T1000 (cell line): ENCODE results near the gene SGCD.

ENCODE experiments used
- DNase-seq: peaks from one replicate; lab custom pipeline; 2025; ENCODE audit warnings: mixed read lengths; lab: John Stamatoyannopoulos, UW

Gene SGCD

GRCh38 chr5:156401804-156402203, 74.8 kb downstream of the SGCD start:
- no peak for DNase-seq

GRCh38 chr5:156402387-156402921, 75.5 kb downstream of the SGCD start:
- no peak for DNase-seq

GRCh38 chr5:156405988-156406387, 79.0 kb downstream of the SGCD start:
- DNase-seq = no peak

GRCh38 chr5:156407251-156407650, 80.3 kb downstream of the SGCD start:
- no peak for DNase-seq

GRCh38 chr5:156409834-156410233, 82.9 kb downstream of the SGCD start:
- DNase-seq = no peak

- DNase-seq = peak; percentile 1
Observed at GRCh38 chr5:156411185-156411613, 84.2 kb downstream of the SGCD start.

GRCh38 chr5:156411957-156412356, 85.0 kb downstream of the SGCD start:
- DNase-seq = no peak

GRCh38 chr5:156414391-156414790, 87.4 kb downstream of the SGCD start:
- DNase-seq = no peak

GRCh38 chr5:156419661-156420060, 92.7 kb downstream of the SGCD start:
- no peak for DNase-seq

- no peak for DNase-seq
Observed at GRCh38 chr5:156420665-156421064, 93.7 kb downstream of the SGCD start.

GRCh38 chr5:156421798-156422197, 94.8 kb downstream of the SGCD start:
- DNase-seq = no peak

- no peak for DNase-seq
Observed at GRCh38 chr5:156423597-156423996, 96.6 kb downstream of the SGCD start.

GRCh38 chr5:156427315-156427714, 100.4 kb downstream of the SGCD start:
- no peak for DNase-seq

GRCh38 chr5:156431956-156432829, 105.2 kb downstream of the SGCD start:
- DNase-seq = no peak

GRCh38 chr5:156432830-156433105, 105.8 kb downstream of the SGCD start:
- DNase-seq = no peak

- no peak for DNase-seq
Observed at GRCh38 chr5:156434471-156434870, 107.5 kb downstream of the SGCD start.

- DNase-seq = no peak
Observed at GRCh38 chr5:156435101-156435500, 108.1 kb downstream of the SGCD start.

GRCh38 chr5:156438076-156438475, 111.1 kb downstream of the SGCD start:
- no peak for DNase-seq

GRCh38 chr5:156444753-156445291, 117.9 kb downstream of the SGCD start:
- DNase-seq = no peak

- DNase-seq = no peak
Observed at GRCh38 chr5:156446526-156446925, 119.6 kb downstream of the SGCD start.

GRCh38 chr5:156450778-156451177, 123.8 kb downstream of the SGCD start:
- DNase-seq = no peak

GRCh38 chr5:156451505-156451904, 124.5 kb downstream of the SGCD start:
- DNase-seq = no peak

GRCh38 chr5:156456857-156457256, 129.9 kb downstream of the SGCD start:
- DNase-seq = no peak
